Measurements from ENCODE around the gene COQ8A.

DNA sequence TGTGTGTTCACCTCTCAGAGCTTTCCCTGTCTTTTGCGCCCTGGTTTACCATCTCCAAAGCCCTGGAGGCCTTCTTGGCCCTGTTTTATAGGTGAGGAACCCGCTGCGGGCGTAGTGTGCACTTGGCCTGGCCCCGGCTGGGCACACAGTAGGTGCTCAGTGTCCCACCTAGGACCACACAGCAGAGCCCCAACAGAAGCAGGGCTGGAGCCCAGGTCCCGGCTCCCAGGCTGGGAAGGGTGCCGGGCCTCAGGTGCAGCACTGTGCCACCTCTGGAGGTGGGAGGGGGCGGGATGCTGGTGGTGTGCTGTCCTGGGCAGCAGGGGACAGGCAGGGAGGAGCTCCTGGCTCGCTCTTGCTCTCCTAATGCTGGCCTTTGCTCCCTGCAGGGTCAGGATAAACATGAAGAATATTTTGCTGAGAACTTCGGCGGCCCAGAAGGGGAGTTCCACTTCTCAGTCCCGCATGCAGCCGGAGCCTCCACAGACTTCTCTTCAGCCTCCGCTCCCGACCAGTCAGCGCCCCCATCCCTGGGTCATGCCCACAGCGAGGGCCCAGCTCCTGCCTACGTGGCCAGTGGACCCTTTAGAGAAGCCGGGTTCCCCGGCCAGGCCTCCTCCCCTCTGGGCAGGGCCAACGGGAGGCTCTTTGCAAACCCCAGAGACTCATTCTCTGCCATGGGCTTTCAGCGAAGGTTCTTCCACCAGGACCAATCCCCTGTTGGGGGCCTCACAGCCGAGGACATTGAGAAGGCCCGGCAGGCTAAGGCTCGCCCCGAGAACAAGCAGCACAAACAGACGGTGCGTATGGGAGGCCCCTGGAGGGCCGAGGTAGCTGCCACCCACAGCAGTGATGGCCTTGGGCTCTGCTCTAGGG lies 24.8 kb downstream of the COQ8A start:
- TF ChIP-seq, protein P1, sequence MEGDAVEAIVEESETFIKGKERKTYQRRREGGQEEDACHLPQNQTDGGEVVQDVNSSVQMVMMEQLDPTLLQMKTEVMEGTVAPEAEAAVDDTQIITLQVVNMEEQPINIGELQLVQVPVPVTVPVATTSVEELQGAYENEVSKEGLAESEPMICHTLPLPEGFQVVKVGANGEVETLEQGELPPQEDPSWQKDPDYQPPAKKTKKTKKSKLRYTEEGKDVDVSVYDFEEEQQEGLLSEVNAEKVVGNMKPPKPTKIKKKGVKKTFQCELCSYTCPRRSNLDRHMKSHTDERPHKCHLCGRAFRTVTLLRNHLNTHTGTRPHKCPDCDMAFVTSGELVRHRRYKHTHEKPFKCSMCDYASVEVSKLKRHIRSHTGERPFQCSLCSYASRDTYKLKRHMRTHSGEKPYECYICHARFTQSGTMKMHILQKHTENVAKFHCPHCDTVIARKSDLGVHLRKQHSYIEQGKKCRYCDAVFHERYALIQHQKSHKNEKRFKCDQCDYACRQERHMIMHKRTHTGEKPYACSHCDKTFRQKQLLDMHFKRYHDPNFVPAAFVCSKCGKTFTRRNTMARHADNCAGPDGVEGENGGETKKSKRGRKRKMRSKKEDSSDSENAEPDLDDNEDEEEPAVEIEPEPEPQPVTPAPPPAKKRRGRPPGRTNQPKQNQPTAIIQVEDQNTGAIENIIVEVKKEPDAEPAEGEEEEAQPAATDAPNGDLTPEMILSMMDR (IDR thresholded peaks at IDR 0.05; ENCODE audit: low read length), result no peak
- TF ChIP-seq EZH2 (IDR thresholded peaks at IDR 0.05; ENCODE audit: borderline replicate concordance, low read length), result no peak

All from OCI-LY1 (cell line).